ENCODE results near the gene PPIL1. TPM values are rescaled to one million over a fixed set of nuclear protein-coding genes. Genes with fewer than 3 reads are reported as not detected.

Gene PPIL1
- total and polyA plus RNA-seq, 4 donors: 9.6 to 33.7 (median 12.7) TPM

- Histone ChIP-seq H3K4me3 (ENCODE audit: low read length in 2 of 2) (no peak overlapping the region), H3K27ac (ENCODE audit: low read depth in 1 of 2, low read length in 2 of 2) (no peak overlapping the region), H3K9me3 (ENCODE audit: control insufficient read depth, low read length) (no peaks in the 10 kb centered on the region), H3K36me3 (ENCODE audit: control insufficient read depth in 1 of 2, insufficient read depth in 2 of 2, low read length in 1 of 2) (no peaks in the 10 kb centered on the region), H3K4me1 (ENCODE audit: control insufficient read depth in 1 of 2, insufficient read depth in 2 of 2, low read length in 2 of 2) (no peaks in the 10 kb centered on the region), H3K27me3 (ENCODE audit: control insufficient read depth in 1 of 2, insufficient read depth in 2 of 2, low read length in 1 of 2) (no peaks in the 10 kb centered on the region)
- intact Hi-C loops (cut with DNase I): no loop called here
- ATAC-seq (ENCODE audit: low FRiP score) (no peak), DNase-seq (no peak)
- 91 to 97% methylated on average over 6 of the region's 6 CpGs for WGBS, 2 donors
Observed at GRCh38 chr6:36809156-36809555, 65.4 kb downstream of the PPIL1 start.

DNA sequence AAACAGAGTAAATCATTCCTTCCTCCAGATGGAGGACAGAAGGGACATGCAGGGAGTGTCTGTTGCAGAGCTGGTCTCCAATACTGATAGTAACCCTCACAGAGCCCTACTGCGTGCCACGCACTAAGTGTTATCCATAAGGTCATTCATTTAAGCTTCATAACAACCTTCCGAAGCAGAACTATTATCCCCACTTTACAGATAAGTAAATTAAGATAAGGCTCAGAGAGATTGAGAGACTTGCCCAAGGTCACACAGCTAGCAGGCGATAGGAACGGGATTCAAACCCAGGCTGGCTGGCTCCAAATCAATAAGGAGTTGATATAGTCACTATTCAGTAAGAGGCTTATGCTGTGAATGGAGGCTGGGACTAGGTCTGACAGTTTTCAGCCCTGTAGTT is 66.0 kb downstream of the PPIL1 start:
- no peaks in the 10 kb centered on the region for H3K36me3 ChIP-seq (ENCODE audit: control insufficient read depth in 1 of 2, insufficient read depth in 2 of 2, low read length in 1 of 2)
- no peak for DNase-seq
- no peaks in the 10 kb centered on the region for H3K4me1 ChIP-seq (ENCODE audit: control insufficient read depth in 1 of 2, insufficient read depth in 2 of 2, low read length in 2 of 2)
- H3K27me3 ChIP-seq (ENCODE audit: control insufficient read depth in 1 of 2, insufficient read depth in 2 of 2, low read length in 1 of 2): no peaks in the 10 kb centered on the region
- intact Hi-C loops (cut with DNase I): no loop called here
- no peak for ATAC-seq (ENCODE audit: low FRiP score)
- H3K9me3 ChIP-seq (ENCODE audit: control insufficient read depth, low read length): no peaks in the 10 kb centered on the region
- H3K4me3 ChIP-seq (ENCODE audit: low read length in 2 of 2): no peak overlapping the region
- 72 to 93% methylated on average over 5 of the region's 5 CpGs for WGBS, 2 donors
- no peak overlapping the region for H3K27ac ChIP-seq (ENCODE audit: low read depth in 1 of 2, low read length in 2 of 2)

GRCh38 chr6:36807750-36808149 is 66.9 kb downstream of the PPIL1 start:
- Histone ChIP-seq H3K4me1 (ENCODE audit: control insufficient read depth in 1 of 2, insufficient read depth in 2 of 2, low read length in 2 of 2) (no peaks in the 10 kb centered on the region), H3K9me3 (ENCODE audit: control insufficient read depth, low read length) (no peaks in the 10 kb centered on the region), H3K4me3 (ENCODE audit: low read length in 2 of 2) (no peak overlapping the region), H3K27me3 (ENCODE audit: control insufficient read depth in 1 of 2, insufficient read depth in 2 of 2, low read length in 1 of 2) (no peaks in the 10 kb centered on the region), H3K27ac (ENCODE audit: low read depth in 1 of 2, low read length in 2 of 2) (no peak overlapping the region), H3K36me3 (ENCODE audit: control insufficient read depth in 1 of 2, insufficient read depth in 2 of 2, low read length in 1 of 2) (no peaks in the 10 kb centered on the region)
- no peak for ATAC-seq (ENCODE audit: low FRiP score)
- intact Hi-C loops (cut with DNase I): no loop called here
- DNase-seq: no peak
- WGBS, 2 donors: 93 to 96% methylated on average over 7 of the region's 7 CpGs

- 71 to 83% methylated on average over 5 of the region's 5 CpGs for WGBS, 2 donors
- ATAC-seq (ENCODE audit: low FRiP score): no peak
Observed at GRCh38 chr6:36807143-36807542, 67.5 kb downstream of the PPIL1 start.

GRCh38 chr6:36805917-36806316 is 68.7 kb downstream of the PPIL1 start:
- intact Hi-C loops (cut with DNase I): no loop called here
- H3K27me3 ChIP-seq (ENCODE audit: control insufficient read depth in 1 of 2, insufficient read depth in 2 of 2, low read length in 1 of 2): no peaks in the 10 kb centered on the region
- no peaks in the 10 kb centered on the region for H3K4me1 ChIP-seq (ENCODE audit: control insufficient read depth in 1 of 2, insufficient read depth in 2 of 2, low read length in 2 of 2)
- DNase-seq: no peak
- WGBS, 2 donors: 89 to 91% methylated on average over 8 of the region's 8 CpGs
- H3K27ac ChIP-seq (ENCODE audit: low read depth in 1 of 2, low read length in 2 of 2): no peak overlapping the region
- H3K36me3 ChIP-seq (ENCODE audit: control insufficient read depth in 1 of 2, insufficient read depth in 2 of 2, low read length in 1 of 2): no peaks in the 10 kb centered on the region
- H3K9me3 ChIP-seq (ENCODE audit: control insufficient read depth, low read length): no peaks in the 10 kb centered on the region
- no peak overlapping the region for H3K4me3 ChIP-seq (ENCODE audit: low read length in 2 of 2)
- no peak for ATAC-seq (ENCODE audit: low FRiP score)

More at GRCh38 chr6:36807143-36807542, 67.5 kb downstream of the PPIL1 start:
- H3K4me3 ChIP-seq (ENCODE audit: low read length in 2 of 2): no peak overlapping the region
- no peak for DNase-seq
- H3K27ac ChIP-seq (ENCODE audit: low read depth in 1 of 2, low read length in 2 of 2): no peak overlapping the region
- no peaks in the 10 kb centered on the region for H3K4me1 ChIP-seq (ENCODE audit: control insufficient read depth in 1 of 2, insufficient read depth in 2 of 2, low read length in 2 of 2)
- no peaks in the 10 kb centered on the region for H3K36me3 ChIP-seq (ENCODE audit: control insufficient read depth in 1 of 2, insufficient read depth in 2 of 2, low read length in 1 of 2)
- no peaks in the 10 kb centered on the region for H3K9me3 ChIP-seq (ENCODE audit: control insufficient read depth, low read length)
- intact Hi-C loops (cut with DNase I): no loop called here
- H3K27me3 ChIP-seq (ENCODE audit: control insufficient read depth in 1 of 2, insufficient read depth in 2 of 2, low read length in 1 of 2): no peaks in the 10 kb centered on the region

DNA sequence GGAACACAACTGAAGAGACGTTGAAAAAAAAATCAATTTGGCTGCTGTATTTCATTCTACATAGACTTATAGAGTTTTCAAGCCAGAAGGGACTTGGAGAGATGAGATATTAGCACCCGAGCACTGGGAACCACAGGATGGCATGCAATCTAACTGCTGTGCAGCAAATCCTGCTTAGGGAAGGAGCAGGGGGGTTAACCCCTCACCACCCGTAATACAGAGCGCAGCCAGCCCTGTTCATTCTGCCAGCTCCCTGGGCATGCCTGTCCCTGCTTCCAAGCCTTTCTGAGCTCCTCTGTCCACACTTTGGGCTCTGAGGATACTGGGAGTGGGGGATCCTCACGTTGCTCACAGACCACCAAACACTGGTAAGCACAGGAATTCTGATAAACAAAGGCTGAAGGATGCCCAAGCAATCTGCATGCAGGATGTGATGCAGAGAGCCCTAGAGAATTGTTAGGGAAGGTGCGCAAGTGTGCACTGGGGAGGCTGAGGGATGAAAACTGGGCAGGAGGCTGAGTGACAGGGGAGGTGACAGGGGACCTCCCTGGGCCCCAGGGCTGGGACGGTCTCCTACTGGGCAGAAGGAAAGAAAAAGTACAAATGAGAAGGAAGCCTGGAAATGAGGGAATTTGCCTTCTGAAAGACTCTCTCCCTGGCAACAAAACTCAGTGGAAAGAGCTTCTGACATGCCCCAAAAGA is 69.4 kb downstream of the PPIL1 start:
- intact Hi-C loops (cut with DNase I): no loop called here
- WGBS, 2 donors: 50 to 58% methylated on average over 7 of the region's 7 CpGs
- DNase-seq (no peak), ATAC-seq (ENCODE audit: low FRiP score) (no peak)
- Histone ChIP-seq H3K4me1 (ENCODE audit: control insufficient read depth in 1 of 2, insufficient read depth in 2 of 2, low read length in 2 of 2) (no peaks in the 10 kb centered on the region), H3K4me3 (ENCODE audit: low read length in 2 of 2) (no peak overlapping the region), H3K9me3 (ENCODE audit: control insufficient read depth, low read length) (no peaks in the 10 kb centered on the region), H3K27me3 (ENCODE audit: control insufficient read depth in 1 of 2, insufficient read depth in 2 of 2, low read length in 1 of 2) (no peaks in the 10 kb centered on the region), H3K27ac (ENCODE audit: low read depth in 1 of 2, low read length in 2 of 2) (no peak overlapping the region), H3K36me3 (ENCODE audit: control insufficient read depth in 1 of 2, insufficient read depth in 2 of 2, low read length in 1 of 2) (no peaks in the 10 kb centered on the region)

Other genes starting within 250 kb of the PPIL1 start
- 100 to 1,000 TPM; 132 to 296 TPM for gene CDKN1A, start 196.1 kb downstream of the PPIL1 start, total RNA-seq
- gene CDKN1A, start 196.1 kb downstream of the PPIL1 start, polyA plus RNA-seq: 100 to 1,000 TPM; 133 to 149 TPM
- gene RAB44, start 177.0 kb downstream of the PPIL1 start, total RNA-seq: under 1 TPM; 0.29 to 0.66 TPM
- gene RAB44, start 177.0 kb downstream of the PPIL1 start, polyA plus RNA-seq: not detected
- gene CPNE5, start 35.4 kb downstream of the PPIL1 start, total RNA-seq: 10 to 100 TPM in 1 of 2 donors, 1 to 10 TPM in 1; 7.9 to 13.1 TPM
- gene CPNE5, start 35.4 kb downstream of the PPIL1 start, polyA plus RNA-seq: under 1 TPM in 1 of 2 donors, not detected in 1; 0.20 TPM
- gene C6orf89, start 11.1 kb upstream of the PPIL1 start, total RNA-seq: 10 to 100 TPM; 56.9 to 59.7 TPM
- 10 to 100 TPM; 16.7 to 22.8 TPM for gene C6orf89, start 11.1 kb upstream of the PPIL1 start, polyA plus RNA-seq
- gene PI16, start 79.9 kb upstream of the PPIL1 start, total RNA-seq: 100 to 1,000 TPM in 1 of 2 donors, 10 to 100 TPM in 1; 38.7 to 383 TPM
- gene PI16, start 79.9 kb upstream of the PPIL1 start, polyA plus RNA-seq: 1 to 10 TPM in 1 of 2 donors, not detected in 1; 4.4 TPM
- gene MTCH1, start 111.4 kb upstream of the PPIL1 start, total RNA-seq: 100 to 1,000 TPM; 171 to 180 TPM
- 100 to 1,000 TPM; 152 to 193 TPM for gene MTCH1, start 111.4 kb upstream of the PPIL1 start, polyA plus RNA-seq
- 10 to 100 TPM; 19.9 to 33.9 TPM for gene FGD2, start 130.9 kb upstream of the PPIL1 start, total RNA-seq
- 10 to 100 TPM in 1 of 2 donors, 1 to 10 TPM in 1; 2.2 to 12.9 TPM for gene FGD2, start 130.9 kb upstream of the PPIL1 start, polyA plus RNA-seq

Data from aorta (tissue), 5 donors.